CD4-positive, alpha-beta T cell treated with Interleukin-21 for 1 hour (primary cell): Measurements from ENCODE around the gene WDR62.
"Not testable (repeated sequence)": the region's sequence is repeated elsewhere in the genome, so short reads cannot be mapped to it uniquely, and the experiment has no call there.

Experiments used
- DNase-seq: peaks from one replicate; pipeline ENCODE4 v3.0.0-alpha.2; 2020

WDR62 gene

DNA sequence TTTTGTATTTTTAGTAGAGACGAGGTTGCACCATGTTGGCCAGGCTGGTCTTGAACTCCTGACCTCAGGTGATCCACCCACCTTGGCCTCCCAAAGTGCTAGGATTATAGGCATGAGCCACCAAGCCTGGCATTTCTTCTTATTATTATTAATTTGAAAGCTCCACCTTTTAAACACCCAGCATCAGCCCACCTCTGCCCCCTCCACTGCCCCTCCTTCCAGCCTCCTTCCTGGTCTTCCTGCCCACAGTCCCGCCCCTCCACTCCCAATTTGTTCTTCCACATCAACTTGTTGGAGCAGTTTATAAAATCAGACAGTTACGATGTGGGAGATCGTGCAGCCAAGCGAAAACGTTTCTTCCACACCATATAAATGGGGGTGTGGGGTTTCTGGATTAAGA lies 14.2 kb upstream of the WDR62 start:
- no peak for DNase-seq

DNA sequence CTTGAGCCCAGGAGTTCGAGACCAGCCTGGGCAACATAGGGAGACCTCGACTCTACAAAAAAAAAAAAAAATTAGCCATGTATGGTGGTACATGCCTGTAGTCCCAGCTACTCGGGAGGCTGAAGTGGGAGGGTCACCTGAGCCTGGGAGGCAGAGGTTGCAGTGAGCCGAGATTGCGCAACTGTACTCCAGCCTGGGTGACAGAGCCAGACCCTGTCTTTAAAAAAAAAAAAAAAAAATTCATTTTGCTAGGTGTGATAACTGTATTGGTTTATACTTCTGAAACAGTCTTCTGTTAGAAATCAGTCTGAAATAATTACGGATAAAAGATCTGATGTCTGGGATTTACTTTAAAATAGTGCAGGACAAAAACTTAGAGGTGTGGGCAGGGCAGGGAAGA lies 13.6 kb upstream of the WDR62 start:
- DNase-seq, result not testable (repeated sequence)

- DNase-seq, result no peak
Observed at GRCh38 chr19:36041831-36042230, 12.9 kb upstream of the WDR62 start.

- no peak for DNase-seq
Observed at GRCh38 chr19:36043952-36044351, 10.7 kb upstream of the WDR62 start.

DNA sequence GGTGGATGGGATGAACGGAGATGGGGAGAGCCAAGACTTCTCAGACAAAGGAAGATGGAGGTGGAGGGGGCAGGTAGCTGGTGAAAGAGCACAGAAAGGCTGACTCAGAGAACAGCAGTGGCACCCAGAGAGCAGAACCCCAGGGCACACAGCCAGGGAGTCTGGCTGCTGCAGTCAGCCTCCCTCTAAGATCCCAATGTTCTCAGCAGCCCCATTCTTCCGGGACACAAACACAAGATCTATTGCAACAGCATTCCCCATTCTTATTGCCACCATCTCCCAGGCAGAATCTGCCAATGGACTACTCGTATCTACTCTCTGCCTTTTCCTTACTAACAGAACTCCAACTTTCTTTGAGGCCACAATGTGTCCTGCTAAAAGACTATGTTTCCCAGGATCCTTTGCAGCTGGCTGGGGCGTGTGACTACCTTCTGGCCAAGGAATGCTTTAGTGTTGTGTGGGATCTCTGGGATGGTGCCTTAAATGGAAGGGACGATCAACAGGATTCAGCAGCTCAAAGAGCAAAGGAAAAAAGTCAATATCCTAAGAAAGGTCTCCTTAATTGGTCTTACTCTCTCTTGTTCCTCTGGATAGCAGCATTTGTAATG lies 8.2 kb upstream of the WDR62 start:
- DNase-seq, result no peak

DNA sequence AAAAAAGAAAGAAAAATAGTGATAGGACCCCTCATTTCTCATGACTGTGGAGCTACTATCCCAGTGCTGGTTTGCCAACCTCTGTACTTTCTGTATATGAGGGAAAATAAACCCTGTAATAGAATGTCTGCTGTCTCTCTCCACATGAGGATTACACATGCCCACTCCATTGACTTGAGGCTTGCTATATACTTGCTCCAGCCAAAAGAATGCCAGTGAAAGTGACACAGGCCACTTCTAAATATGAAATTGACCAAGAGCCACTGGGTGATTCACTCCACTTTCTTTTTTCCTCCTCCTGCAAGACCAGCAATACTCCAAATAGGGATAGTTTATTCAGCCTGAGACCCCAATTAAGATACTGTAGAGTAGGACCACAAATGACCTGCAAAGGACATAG lies 6.9 kb upstream of the WDR62 start:
- no peak for DNase-seq

DNA sequence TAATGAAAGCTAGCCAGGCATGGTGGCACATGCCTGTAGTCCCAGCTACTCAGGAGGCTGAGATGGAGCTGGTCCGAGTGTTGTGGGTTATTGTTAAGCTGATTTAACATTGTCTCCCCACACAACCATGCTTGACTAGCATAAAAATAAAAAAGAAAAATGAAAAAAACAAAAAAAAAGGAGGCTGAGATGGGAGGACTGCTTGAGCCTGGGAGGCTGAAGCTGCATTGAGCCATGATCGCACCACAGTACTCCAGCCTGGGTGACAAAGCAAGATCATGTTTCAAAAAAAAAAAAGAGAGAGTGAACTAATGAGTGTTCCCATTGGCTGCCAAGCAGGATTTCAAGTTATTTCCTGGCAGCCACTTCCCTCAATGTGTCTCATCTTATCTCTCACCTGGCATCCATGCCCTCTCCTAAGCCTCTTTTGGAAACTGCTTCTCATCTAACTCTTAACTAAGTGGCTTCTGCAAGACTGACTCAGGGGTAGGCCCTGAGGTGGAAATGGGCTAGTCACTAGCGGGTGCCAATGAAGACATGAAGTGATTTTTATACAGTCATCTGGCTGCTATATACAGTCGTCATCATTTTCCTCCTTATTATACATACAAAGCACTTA lies 5.5 kb upstream of the WDR62 start:
- DNase-seq, result no peak

DNA sequence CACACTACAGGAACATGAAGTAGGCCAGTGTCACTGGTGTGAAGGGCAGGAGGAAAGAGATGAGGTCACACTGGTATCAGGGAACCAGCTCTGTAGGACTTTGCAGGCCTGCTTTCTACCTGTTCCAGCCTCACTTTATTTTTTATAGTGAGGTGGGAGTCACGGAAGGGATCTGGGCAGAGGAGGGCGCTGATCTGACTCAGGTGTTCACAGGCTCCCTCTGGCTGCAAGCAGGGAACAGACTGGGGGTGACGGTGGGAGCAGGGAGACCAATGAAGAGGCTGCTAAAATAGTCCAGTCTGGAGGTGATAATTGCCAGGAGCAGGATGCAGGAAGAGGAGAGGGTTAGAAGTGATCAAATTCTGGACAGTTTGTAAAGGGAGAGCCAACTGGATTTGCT lies 3.5 kb upstream of the WDR62 start:
- DNase-seq, result no peak

DNA sequence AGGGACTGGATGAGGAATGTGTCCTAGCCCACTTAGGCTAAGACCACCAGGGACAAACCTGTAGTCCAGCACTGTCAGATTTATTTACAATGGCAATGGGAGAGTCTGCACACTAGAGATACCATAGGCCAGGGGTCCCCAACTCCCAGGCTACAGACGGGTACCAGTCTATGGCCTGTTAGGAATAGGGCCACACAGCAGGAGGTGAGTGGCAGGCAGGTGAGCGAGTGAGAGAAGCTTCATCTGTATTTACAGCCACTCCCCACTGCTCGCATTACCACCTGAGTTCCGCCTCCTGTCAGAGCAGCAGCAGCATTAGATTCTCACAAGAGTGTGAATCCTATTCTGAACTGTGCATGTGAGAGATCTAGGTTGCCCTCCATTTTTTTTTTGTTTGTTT lies 3.1 kb upstream of the WDR62 start:
- no peak for DNase-seq

DNA sequence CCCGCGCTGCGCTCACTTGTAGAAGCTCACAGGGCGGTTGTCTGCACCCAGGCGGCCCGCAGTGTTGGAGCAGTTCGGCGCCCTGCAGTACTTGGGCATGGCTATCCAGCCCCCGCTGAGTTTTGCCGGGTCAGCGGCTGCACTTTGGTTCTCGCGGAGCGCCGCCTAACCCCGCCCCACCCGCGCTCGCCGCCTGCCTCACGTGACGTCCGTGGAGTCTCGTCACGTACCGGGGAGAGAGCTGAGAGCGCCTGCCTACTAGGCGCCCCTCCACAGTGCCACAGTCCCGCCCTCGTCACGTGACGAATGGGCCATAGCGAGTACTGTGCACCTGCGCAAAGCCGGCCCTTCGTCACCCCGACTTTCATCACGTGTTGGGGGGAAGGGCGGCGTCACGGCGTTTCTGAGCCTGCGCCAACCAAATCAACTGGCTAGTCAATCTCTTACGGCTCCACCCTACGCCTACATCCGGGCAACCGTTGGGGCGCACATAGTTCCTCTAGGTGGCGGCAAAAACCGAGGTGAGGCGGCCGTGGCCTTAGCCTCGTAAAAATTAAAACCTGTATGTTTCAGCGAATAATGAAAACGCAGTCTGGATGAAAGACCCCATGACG lies 471 bp upstream of the WDR62 start, which contains the start of gene THAP8:
Gene THAP8 (minus strand): TSS at position 167 of the 614 bp plus-strand sequence. CDS start 68 bp downstream, at position 99.
- peak; percentile 100 for DNase-seq

DNA sequence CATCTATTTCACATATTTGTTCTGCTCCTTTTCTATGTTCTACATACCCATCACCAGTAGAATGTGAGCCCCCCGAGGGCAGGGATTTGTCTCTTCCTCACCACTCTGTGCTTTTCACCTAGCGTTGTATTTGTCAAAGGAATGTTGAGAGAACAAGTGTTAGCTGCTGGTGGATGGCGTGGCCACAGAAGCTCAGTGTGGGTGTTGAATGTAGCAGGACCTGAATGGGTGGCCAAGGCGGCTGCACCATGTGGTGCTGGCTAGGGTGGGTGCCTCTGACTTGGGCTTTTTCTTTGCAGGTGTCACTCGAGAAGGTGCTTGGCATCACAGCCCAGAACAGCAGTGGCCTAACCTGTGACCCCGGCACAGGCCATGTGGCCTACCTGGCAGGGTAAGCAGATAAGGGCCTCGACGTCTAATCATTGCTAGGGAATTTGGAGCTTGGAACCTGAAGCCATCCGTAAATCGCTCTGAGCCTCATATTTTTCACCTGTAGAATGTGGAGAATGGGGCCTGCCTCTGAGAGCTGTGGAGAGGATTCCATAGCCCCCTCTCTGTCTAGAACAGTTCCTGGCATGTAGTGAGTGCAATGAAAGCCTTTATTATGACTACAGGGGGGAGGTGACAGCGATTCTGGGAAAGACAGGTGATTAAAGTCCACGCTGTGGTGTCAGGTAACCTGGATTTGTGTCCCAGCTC lies 3.9 kb downstream of the WDR62 start:
- DNase-seq, result no peak

- no peak for DNase-seq
Observed at GRCh38 chr19:36059180-36059910, 4.6 kb downstream of the WDR62 start.

- peak; percentile 21 for DNase-seq
Observed at GRCh38 chr19:36060430-36060829, 5.7 kb downstream of the WDR62 start.

GRCh38 chr19:36061367-36061766 lies 6.7 kb downstream of the WDR62 start:
- DNase-seq, result no peak

GRCh38 chr19:36064826-36065225 lies 10.1 kb downstream of the WDR62 start:
- DNase-seq, result no peak

GRCh38 chr19:36067681-36068080 lies 13.0 kb downstream of the WDR62 start:
- no peak for DNase-seq

DNA sequence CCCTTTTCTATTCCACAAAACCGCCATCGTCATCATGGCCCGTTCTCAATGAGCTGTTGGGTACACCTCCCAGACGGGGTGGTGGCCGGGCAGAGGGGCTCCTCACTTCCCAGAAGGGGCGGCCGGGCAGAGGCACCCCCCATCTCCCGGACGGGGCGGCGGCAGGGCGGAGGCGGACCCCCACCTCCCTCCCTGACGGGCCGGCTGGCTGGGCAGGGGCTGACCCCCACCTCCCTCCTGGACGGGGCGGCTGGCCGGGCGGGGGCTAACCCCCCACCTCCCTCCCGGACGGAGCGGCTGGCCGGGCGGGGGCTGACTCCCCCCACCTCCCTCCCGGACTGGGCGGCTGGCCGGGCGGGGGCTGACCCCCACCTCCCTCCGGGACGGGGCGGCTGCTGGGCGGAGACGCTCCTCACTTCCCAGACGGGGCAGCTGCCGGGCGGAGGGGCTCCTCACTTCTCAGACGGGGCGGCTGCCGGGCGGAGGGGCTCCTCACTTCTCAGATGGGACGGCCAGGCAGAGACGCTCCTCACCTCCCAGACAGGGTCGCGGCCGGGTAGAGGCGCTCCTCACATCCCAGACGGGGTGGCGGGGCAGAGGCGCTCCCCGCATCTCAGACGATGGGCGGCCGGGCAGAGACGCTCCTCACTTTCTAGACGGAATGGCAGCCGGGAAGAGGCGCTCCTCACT lies 14.3 kb downstream of the WDR62 start:
- not testable (repeated sequence) for DNase-seq

DNA sequence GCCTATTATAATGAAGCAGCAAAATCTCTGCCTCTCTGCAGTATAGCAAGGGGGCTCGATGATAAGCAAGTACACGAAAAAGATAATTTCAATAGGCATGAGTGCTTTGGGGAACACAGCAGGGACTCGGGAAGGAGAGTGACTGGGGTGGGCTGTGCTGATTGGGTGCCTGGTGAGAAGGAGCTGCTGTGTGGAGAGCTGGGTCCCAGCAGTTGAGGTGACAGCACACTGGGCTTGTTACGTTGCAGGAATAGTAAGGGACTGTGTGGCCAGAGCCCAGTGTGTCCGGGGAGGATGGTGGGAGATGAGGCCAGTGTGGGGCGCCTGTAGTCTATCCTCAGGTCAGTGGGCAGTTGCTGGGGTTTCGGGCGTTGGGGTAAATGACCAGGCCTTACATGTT lies 17.4 kb downstream of the WDR62 start:
- DNase-seq, result no peak

- no peak for DNase-seq
Observed at GRCh38 chr19:36073121-36073876, 18.6 kb downstream of the WDR62 start.

DNA sequence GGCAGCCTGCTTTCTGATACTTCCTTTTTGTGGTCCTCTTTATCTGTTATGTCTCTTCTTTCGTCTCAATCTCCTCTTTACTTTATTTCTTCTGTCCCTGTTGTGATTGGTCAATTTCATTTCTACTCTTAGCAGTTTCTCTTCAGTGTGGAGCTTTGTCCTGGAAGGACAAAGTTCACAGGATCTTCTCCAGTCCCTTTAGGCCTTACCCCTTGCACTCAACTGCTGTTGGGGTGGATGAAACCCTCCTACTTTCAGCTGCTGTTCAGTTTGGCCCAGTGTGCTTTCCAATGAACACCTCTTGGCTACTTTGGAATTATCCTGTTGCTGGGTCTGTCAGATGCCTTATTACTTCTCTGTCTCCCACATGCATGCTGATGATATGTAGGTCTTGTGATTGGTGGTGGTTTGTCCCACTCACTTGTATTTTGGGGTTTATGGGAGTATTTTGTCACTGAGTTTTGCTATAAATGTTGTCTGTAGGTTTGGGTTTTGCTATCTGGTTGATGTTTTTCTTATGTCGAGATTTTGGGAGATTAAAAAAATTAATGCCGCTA lies 24.8 kb downstream of the WDR62 start:
- DNase-seq, result no peak

DNA sequence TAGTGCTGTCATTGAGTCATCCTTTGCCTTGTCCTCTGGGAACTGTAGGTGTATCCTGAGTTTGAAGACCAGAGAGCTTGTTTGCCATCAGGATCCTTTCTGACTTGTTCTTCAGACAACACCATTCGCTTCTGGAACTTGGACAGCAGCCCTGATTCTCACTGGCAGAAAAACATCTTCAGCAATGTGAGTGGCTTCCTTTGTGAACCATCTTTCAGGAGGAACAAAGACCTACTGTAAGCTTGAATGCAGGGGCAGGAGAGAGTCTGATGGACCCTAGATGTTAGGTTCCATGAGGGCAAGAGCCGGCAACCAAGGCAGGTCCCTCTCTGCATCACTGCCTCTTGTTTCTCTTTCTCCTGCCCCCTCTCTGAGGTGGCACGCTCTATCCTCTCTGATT lies 26.7 kb downstream of the WDR62 start:
- DNase-seq, result no peak
